Heart right ventricle (tissue), 16 donors: ENCODE data around the gene RNMT. TPM values are rescaled to one million over a fixed set of nuclear protein-coding genes. Genes with fewer than 3 reads are reported as not detected.
"Not testable (repeated sequence)": the region's sequence is repeated elsewhere in the genome, so short reads cannot be mapped to it uniquely, and the experiment has no call there.

Source experiments
- ATAC-seq, 8 donors: fragments of 200-7000 bp; cut with Tn5 transposase; one replicate each; pipeline ENCODE4 v1.9.1; 2020; ENCODE audit warnings: mild to moderate bottlenecking in 8 of 8, moderate library complexity in 8 of 8, moderate number of reproducible peaks in 1 of 8
- DNase-seq, 2 donors: peaks; one replicate each; pipeline ENCODE4 v3.0.0-alpha.2; 2020
- H3K27ac ChIP-seq, 10 donors: fragments of 200-600 bp; sonication (generic) in 2 of 10; one replicate each; pipeline versions ENCODE4 v1.5.0 to v1.8.0; 2020 to 2022; ENCODE audit warnings: mild to moderate bottlenecking in 3 of 10
- H3K27me3 ChIP-seq, 7 donors: fragments of 200-600 bp; one replicate each; pipeline ENCODE4 v1.8.0; 2021 to 2022; ENCODE audit warnings: mild to moderate bottlenecking in 2 of 7
- H3K36me3 ChIP-seq, 9 donors: fragments of 200-600 bp; sonication (generic) in 1 of 9; one replicate each; pipeline versions ENCODE4 v1.5.0 to v1.8.0; 2020 to 2022; ENCODE audit warnings: mild to moderate bottlenecking in 2 of 9
- H3K4me1 ChIP-seq, 9 donors: fragments of 200-600 bp; sonication (generic) in 1 of 9; one replicate each; pipeline versions ENCODE4 v1.5.0 to v1.8.0; 2020 to 2022; ENCODE audit warnings: mild to moderate bottlenecking in 4 of 9
- H3K4me3 ChIP-seq, 10 donors: fragments of 200-600 bp; sonication (generic) in 2 of 10; one replicate each; pipeline versions ENCODE4 v1.5.0 to v1.8.0; 2020 to 2022; ENCODE audit warnings: mild to moderate bottlenecking in 7 of 10, moderate library complexity in 2 of 10
- H3K9me3 ChIP-seq, 11 donors: fragments of 200-600 bp in 10 of 11; sonication (generic) in 2 of 11; one replicate each; pipeline versions ENCODE4 v1.5.0 to v1.8.0; 2013 to 2022; ENCODE audit warnings: mild to moderate bottlenecking in 2 of 11, control low read depth in 1 of 11, moderate library complexity in 1 of 11
- WGBS, 2 donors: extraction: QIAGEN DNeasy Blood & Tissue Kit; methylation state at CpG; one replicate each; pipeline ENCODE4 v1.1.7; 2013; ENCODE audit warnings: inconsistent platforms in 1 of 2; 5-methylcytosine and 5-hydroxymethylcytosine counted together
- intact Hi-C, 10 donors: fragments of 100-400 bp; cut with DNase I; formaldehyde crosslinking; loops; one replicate each; pipeline versions ENCODE4 v1.11.1 to v1.14.2; 2022
- polyA plus RNA-seq, 2 donors: library from polyadenylated mRNA; stranded (reverse); fragments of 200-250 nt; gene quantifications; one replicate each; pipeline ENCODE4 v1.2.3, GENCODE V29; 2013
- total RNA-seq, 10 donors: library from RNA; stranded (reverse); fragmentation: NEBNext Ultra II Directional in 3 of 10; extraction: Animal tissue kit (Norgen Biotek cat#: 25700) in 3 of 10; gene quantifications; one replicate each; pipeline versions ENCODE4 v1.2.1 to v1.2.4, GENCODE V29; 2021 to 2023
- TF ChIP-seq, protein P1 (sequence below), 9 donors: fragments of 200-600 bp; sonication (generic) in 2 of 9; IDR thresholded peaks; one replicate each; pipeline versions ENCODE4 v1.5.0 to v1.8.0; 2021 to 2022; ENCODE audit warnings: antibody characterized with exemption in 9 of 9, mild to moderate bottlenecking in 5 of 9, moderate library complexity in 1 of 9
- donor health status: Arrhythmogenic right ventricular cardiomyopathy.
- donor health status: ischemic (EF 13 %, LVEDD 7.1; RV severe dilation, severe dysfunction).
- donor health status: healthy with polysubstance abuse.
- donor health status: DM: no; HTN: yes; CAD: no.
- donor health status: DM: no; HTN: no; CAD: no.
- donor health status: ischemic (EF 25% LVEDD 6.9; RV normal size, moderate dysfunction).
- donor health status: ischemic (EF 25% LVEDD 5.7; RV mildly dilated, moderate dysfunction).
- donor health status: healthy.
- donor health status: DM: yes; HTN: yes; CAD: no.
- donor health status: Ischemic cardiomyopathy.
- donor health status: ischemic (EF 35%, LVEDD 5.7; RV mildly dilated, moderate dysfunction).
- donor health status: nonischemic (EF 11% LVEDD 7.7; RV severe dilation, severe dysfunction).
- donor health status: DM: yes; HTN: yes; CAD: no.
- donor health status: PGD.
- donor health status: ischemic (EF 29% LVEDD 5.4; RV normal size, mild dysfunction).
- donor health status: nonischemic (EF 23%, LVEDD 6.1; RV moderate dilation, normal function).

RNMT gene
- total and polyA plus RNA-seq, 12 donors, result 12.4 to 37.0 (median 33.0) TPM

DNA sequence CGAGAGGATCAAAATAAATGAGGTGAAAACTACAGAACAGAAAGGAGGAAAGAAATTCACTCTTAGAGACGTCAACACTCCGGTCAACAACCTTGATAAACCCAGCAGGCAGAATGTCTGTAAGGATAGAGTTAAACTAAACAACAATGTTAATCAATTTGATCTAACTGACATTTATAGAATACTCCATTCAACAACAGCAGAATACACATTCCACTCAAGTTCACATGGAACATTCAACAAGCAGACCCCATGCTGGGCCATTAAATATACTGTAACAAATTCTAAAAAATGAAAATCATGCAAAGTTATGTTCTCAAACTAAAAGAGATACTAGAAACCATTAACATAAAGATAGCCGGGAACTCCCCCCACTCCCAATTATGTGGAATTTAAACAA lies 41.9 kb upstream of the RNMT start:
- TF ChIP-seq, protein P1, sequence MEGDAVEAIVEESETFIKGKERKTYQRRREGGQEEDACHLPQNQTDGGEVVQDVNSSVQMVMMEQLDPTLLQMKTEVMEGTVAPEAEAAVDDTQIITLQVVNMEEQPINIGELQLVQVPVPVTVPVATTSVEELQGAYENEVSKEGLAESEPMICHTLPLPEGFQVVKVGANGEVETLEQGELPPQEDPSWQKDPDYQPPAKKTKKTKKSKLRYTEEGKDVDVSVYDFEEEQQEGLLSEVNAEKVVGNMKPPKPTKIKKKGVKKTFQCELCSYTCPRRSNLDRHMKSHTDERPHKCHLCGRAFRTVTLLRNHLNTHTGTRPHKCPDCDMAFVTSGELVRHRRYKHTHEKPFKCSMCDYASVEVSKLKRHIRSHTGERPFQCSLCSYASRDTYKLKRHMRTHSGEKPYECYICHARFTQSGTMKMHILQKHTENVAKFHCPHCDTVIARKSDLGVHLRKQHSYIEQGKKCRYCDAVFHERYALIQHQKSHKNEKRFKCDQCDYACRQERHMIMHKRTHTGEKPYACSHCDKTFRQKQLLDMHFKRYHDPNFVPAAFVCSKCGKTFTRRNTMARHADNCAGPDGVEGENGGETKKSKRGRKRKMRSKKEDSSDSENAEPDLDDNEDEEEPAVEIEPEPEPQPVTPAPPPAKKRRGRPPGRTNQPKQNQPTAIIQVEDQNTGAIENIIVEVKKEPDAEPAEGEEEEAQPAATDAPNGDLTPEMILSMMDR (IDR thresholded peaks at IDR 0.05), result no peak
- 71 to 80% methylated on average over 4 of the region's 4 CpGs for WGBS, 2 donors
- no peaks in the 10 kb centered on the region for H3K9me3 ChIP-seq
- peaks cover 0 to 15% (median 0%) of the 10 kb centered on the region in 9 donors for H3K36me3 ChIP-seq
- H3K4me1 ChIP-seq, result peaks cover 3 to 68% (median 26%) of the 10 kb centered on the region in 9 donors
- DNase-seq (no peak), ATAC-seq (no peak)
- no peaks in the 10 kb centered on the region for H3K27me3 ChIP-seq
- H3K4me3 ChIP-seq, result no peak overlapping the region
- peak overlapping the region in 1 of 10 donors; percentile 2 for H3K27ac ChIP-seq
- intact Hi-C loops, result loop anchor here in 2 of 10 donors (5.0 kb wide), 2 partner anchors 38 to 122 kb away; no protein-coding TSS in a partner anchor

DNA sequence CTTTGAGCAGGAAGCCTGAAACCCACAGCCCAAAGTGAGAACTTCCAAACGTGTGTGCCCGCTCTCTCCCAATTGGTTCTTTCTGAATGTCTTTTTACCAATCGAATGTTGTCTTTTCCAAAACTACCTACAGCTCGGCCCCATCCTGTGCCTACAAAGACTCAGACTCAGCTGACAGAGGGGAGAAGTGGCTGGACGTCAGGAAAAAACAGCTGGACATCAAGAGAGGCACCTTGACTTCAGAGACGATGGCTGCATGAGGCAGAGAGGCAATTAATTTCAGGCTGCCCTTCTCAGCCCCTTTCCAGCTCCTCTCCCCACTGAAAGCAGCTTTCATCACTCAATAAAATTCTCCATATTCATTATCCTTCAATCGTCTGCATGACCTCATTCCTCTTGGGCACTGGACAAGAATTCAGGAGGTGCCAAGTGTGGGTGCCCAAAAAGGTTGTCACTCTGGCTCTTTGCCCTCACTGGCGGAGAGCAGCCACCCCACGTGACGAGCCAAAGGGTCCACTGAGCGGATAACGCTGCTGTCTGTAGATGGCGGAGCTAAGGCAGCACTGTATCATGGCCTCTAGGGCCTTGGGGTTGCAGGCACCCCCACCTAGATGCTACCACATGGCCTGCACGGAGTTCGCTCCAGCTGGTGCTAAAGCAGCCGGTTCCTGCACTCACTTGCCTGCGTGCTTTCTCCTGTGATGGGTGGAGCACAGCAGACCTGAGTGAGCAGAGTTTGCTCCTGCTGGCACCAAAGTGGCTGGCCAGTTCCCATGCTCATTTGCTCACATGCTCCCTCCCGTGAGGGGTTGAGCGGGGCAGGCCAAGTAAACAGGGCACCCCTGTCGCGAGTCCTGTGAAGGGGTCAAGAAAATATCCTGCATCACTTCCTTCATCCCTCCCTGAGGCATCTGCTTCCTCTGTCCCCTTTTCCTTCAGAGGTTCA lies 38.0 kb upstream of the RNMT start:
- H3K27me3 ChIP-seq, result no peaks in the 10 kb centered on the region
- no peaks in the 10 kb centered on the region for H3K36me3 ChIP-seq
- TF ChIP-seq, protein P1 (IDR thresholded peaks at IDR 0.05), result peak in 1 of 9 donors; percentile 6
- intact Hi-C loops, result loop anchor here in 1 of 10 donors (5.0 kb wide), 1 partner anchor 34 kb away; no protein-coding TSS in a partner anchor
- peaks cover 0 to 8% (median 0%) of the 10 kb centered on the region in 11 donors for H3K9me3 ChIP-seq
- H3K4me1 ChIP-seq, result peaks cover 0 to 49% (median 12%) of the 10 kb centered on the region in 9 donors
- ATAC-seq (peak; percentile 69 to 95 (median 93)), DNase-seq (peak; percentile 39 to 59)
- WGBS, 2 donors, result 70 to 71% methylated on average over 21 of the region's 21 CpGs
- H3K4me3 ChIP-seq, result peak overlapping the region in 2 of 10 donors; percentile 9 to 16
- H3K27ac ChIP-seq, result peak overlapping the region in 7 of 10 donors; percentile 49 to 74 (median 63)

DNA sequence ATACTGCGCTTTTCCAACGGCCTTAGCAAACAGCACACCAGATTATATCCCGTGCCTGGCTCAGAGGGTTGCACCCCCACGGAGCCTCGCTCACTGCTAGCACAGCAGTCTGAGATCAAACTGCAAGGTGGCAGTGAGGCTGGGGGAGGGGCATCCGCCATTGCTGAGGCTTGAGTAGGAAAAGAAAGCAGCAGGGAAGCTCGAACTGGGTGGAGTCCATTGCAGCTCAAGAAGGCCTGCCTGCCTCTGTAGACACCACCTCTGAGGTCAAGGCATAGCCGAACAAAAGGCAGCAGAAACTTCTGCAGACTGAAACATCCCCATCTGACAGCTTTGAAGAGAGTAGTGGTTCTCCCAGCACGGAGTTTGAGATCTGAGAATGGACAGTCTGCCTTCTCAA lies 36.4 kb upstream of the RNMT start:
- H3K27me3 ChIP-seq, DNase-seq, intact Hi-C loops, H3K27ac ChIP-seq, ATAC-seq, H3K36me3 ChIP-seq, H3K4me3 ChIP-seq: not testable (repeated sequence)
- Histone ChIP-seq H3K9me3 (peaks cover 0 to 15% (median 0%) of the 10 kb centered on the region in 11 donors), H3K4me1 (peaks cover 0 to 39% (median 12%) of the 10 kb centered on the region in 9 donors)
- WGBS, 2 donors, result 96% methylated on average over 9 of the region's 9 CpGs

DNA sequence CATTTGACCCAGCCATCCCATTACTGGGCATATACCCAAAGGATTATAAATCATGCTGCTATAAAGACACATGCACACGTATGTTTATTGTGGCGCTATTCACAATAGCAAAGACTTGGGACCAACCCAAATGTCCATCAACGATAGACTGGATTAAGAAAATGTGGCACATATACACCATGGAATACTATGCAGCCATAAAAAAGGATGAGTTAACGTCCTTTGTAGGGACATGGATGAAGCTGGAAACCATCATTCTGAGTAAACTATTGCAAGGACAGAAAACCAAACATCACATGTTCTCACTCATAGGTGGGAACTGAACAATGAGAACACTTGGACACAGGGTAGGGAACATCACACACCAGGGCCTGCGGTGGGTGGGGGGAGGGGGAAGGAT lies 31.1 kb upstream of the RNMT start:
- H3K4me3 ChIP-seq, H3K36me3 ChIP-seq, H3K27me3 ChIP-seq, intact Hi-C loops, ATAC-seq, H3K27ac ChIP-seq, DNase-seq, H3K4me1 ChIP-seq: not testable (repeated sequence)
- 92 to 96% methylated on average over 5 of the region's 5 CpGs for WGBS, 2 donors
- peaks cover 0 to 37% (median 3%) of the 10 kb centered on the region in 11 donors for H3K9me3 ChIP-seq

DNA sequence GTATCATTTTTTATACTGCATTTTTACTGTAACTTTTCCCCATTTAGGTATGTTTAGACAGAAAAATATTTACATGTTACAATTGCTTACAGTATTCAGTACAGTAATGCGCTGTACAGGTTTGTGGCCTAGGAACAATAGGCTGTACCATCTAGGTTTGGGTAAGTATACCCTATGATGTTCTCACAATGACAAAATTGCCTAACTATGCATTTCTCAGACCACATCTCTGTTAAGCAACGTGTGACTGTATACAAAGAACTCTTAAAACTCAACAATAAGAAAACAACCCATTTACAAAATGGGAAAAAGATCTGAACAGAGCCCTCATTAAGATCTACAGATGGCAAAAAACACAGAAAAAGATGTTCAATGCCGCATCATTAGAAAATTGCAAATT lies 29.5 kb upstream of the RNMT start:
- no peak overlapping the region for H3K4me3 ChIP-seq
- WGBS, 2 donors, result 92 to 93% methylated on average over 3 of the region's 3 CpGs
- H3K4me1 ChIP-seq, result peaks cover 0 to 6% (median 0%) of the 10 kb centered on the region in 9 donors
- DNase-seq (no peak), ATAC-seq (no peak)
- no peaks in the 10 kb centered on the region for H3K27me3 ChIP-seq
- TF ChIP-seq, protein P1 (IDR thresholded peaks at IDR 0.05), result no peak
- H3K27ac ChIP-seq, result no peak overlapping the region
- intact Hi-C loops, result no loop called here
- H3K36me3 ChIP-seq, result no peaks in the 10 kb centered on the region
- H3K9me3 ChIP-seq, result peaks cover 0 to 44% (median 4%) of the 10 kb centered on the region in 11 donors
